HEK293 (cell line): Measurements from ENCODE around the gene GZMH.

Source experiments
- CTCF ChIA-PET: fragments of 350-600 bp; formaldehyde crosslinking; extraction: SDS; loops from one replicate; lab custom pipeline; 2021; ENCODE audit warnings: antibody characterized with exemption; lab: Yijun Ruan, JAX
- POLR2A ChIA-PET: fragments of 300-600 bp; formaldehyde crosslinking; extraction: SDS; loops from one replicate; lab custom pipeline; 2020; ENCODE audit warnings: antibody characterized with exemption, inconsistent platforms; lab: Yijun Ruan, JAX
- H3K27ac ChIP-seq: fragments of 200-500 bp; sonication (Bioruptor generic); 2 replicates; pipeline ENCODE4 v1.5.1; 2014; ENCODE audit warnings: low read depth, low read length, control low read depth, inconsistent platforms; ENCODE audit errors: extremely low read depth
- H3K36me3 ChIP-seq, 2 experiments: fragments of 200-500 bp in 1 of 2; sonication (Bioruptor generic) in 1 of 2; 1 replicate in 1 of 2; 2 replicates in 1 of 2; pipeline ENCODE4 v1.5.1; 2014 to 2017; ENCODE audit warnings: inconsistent platforms in 2 of 2, low read length in 2 of 2; ENCODE audit not compliant: control insufficient read depth in 2 of 2, insufficient read depth in 1 of 2
- H3K4me1 ChIP-seq: fragments of 200-500 bp; sonication (Bioruptor generic); 2 replicates; pipeline ENCODE4 v1.5.1; 2014; ENCODE audit warnings: mild to moderate bottlenecking, low read length, inconsistent platforms; ENCODE audit not compliant: control insufficient read depth, insufficient read depth
- H3K4me3 ChIP-seq: 2 replicates; pipeline ENCODE4 v1.5.1; 2011; ENCODE audit warnings: low read depth, mild to moderate bottlenecking, control low read depth, low read length, moderate library complexity
- H3K9me3 ChIP-seq: fragments of 200-500 bp; sonication (Bioruptor generic); 2 replicates; pipeline ENCODE4 v1.5.1; 2014; ENCODE audit warnings: low read depth, low read length, inconsistent platforms; ENCODE audit not compliant: control insufficient read depth, insufficient read depth
- YY1 ChIP-seq: fragments of 450-650 bp; formaldehyde crosslinking; IDR thresholded peaks from 2 replicates; pipeline ENCODE4 v1.5.1; 2018; ENCODE audit warnings: missing biosample characterization, missing genetic modification characterization
- ZNF169 ChIP-seq: fragments of 450-650 bp; formaldehyde crosslinking; IDR thresholded peaks from 2 replicates; pipeline ENCODE4 v1.5.1; 2016; ENCODE audit warnings: missing biosample characterization, missing genetic modification characterization
- ZNF174 ChIP-seq: fragments of 450-650 bp; formaldehyde crosslinking; IDR thresholded peaks from 2 replicates; pipeline ENCODE4 v1.5.0; 2017; ENCODE audit warnings: missing biosample characterization, mild to moderate bottlenecking, missing genetic modification characterization
- ZNF560 ChIP-seq: fragments of 450-650 bp; formaldehyde crosslinking; IDR thresholded peaks from 2 replicates; pipeline ENCODE4 v1.5.1; 2017; ENCODE audit warnings: missing biosample characterization, missing genetic modification characterization, borderline replicate concordance
- ZNF670 ChIP-seq: fragments of 450-650 bp; formaldehyde crosslinking; IDR thresholded peaks from 2 replicates; pipeline ENCODE4 v1.5.1; 2016; ENCODE audit warnings: missing biosample characterization, missing genetic modification characterization, low read depth
- ZNF792 ChIP-seq: fragments of 450-650 bp; formaldehyde crosslinking; IDR thresholded peaks from 2 replicates; pipeline ENCODE4 v1.5.1; 2016; ENCODE audit warnings: missing biosample characterization, missing genetic modification characterization
- TF ChIP-seq, protein P1 (sequence below): fragments of 450-650 bp; IDR thresholded peaks from 2 replicates; pipeline ENCODE4 v1.5.1; 2018; ENCODE audit warnings: missing biosample characterization, missing genetic modification characterization
- TF ChIP-seq, protein P2 (sequence below): fragments of 450-650 bp; formaldehyde crosslinking; IDR thresholded peaks from 2 replicates; pipeline ENCODE4 v1.5.1; 2016; ENCODE audit warnings: missing biosample characterization, missing genetic modification characterization
- TF ChIP-seq, protein P3 (sequence below): fragments of 450-650 bp; formaldehyde crosslinking; IDR thresholded peaks from 2 replicates; pipeline ENCODE4 v1.5.1; 2017; ENCODE audit warnings: missing biosample characterization, missing genetic modification characterization
- TF ChIP-seq, protein P4 (sequence below): fragments of 450-650 bp; formaldehyde crosslinking; IDR thresholded peaks from 2 replicates; pipeline ENCODE4 v1.5.1; 2016; ENCODE audit warnings: missing biosample characterization, missing genetic modification characterization
- TF ChIP-seq, protein P5 (sequence below): fragments of 450-650 bp; formaldehyde crosslinking; IDR thresholded peaks from 2 replicates; pipeline ENCODE4 v1.5.1; 2016; ENCODE audit warnings: missing biosample characterization, missing genetic modification characterization

The GZMH gene

DNA sequence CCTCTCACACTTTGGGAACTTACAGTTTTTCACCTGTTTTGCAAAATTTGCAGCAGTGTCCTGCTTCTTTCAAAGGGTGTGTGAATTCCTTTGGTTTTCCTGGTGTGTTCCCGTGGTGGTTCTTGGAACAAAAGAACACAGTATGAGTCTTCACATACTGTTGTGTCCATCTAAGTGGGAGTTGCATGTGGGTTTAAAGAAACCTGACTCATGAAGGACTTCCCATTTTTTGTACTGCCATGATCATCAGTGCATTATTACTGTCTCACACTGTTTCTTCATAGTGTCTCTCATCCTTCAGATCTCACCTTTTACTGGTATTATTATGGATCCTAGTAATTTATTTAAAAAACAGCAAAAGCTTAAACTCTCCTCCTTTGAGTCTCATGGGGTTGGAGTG lies 3.8 kb upstream of the GZMH start (continued):
- TF ChIP-seq, protein P1, sequence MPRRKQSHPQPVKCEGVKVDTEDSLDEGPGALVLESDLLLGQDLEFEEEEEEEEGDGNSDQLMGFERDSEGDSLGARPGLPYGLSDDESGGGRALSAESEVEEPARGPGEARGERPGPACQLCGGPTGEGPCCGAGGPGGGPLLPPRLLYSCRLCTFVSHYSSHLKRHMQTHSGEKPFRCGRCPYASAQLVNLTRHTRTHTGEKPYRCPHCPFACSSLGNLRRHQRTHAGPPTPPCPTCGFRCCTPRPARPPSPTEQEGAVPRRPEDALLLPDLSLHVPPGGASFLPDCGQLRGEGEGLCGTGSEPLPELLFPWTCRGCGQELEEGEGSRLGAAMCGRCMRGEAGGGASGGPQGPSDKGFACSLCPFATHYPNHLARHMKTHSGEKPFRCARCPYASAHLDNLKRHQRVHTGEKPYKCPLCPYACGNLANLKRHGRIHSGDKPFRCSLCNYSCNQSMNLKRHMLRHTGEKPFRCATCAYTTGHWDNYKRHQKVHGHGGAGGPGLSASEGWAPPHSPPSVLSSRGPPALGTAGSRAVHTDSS (tag by site-specific recombination), result no peak

DNA sequence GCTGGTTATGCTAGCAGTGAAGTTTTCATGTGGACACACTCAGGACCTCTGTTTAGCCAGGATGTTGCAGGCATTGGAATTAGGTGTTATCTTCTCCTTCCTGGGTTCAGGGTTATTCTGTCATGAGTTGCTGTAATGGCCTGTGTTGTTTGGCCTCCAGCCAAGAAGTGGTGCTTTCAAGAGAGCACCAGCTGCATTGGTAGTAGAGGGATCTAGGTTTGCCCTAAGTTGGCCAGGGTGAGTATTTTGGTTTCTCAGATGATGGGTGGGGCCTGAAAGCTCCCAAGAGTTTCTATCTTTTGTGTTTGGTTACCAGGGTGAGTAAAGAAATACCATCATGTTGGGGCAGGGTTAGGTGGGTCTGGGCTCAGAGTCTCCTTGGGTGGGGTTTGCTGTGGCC lies 2.7 kb upstream of the GZMH start:
- Histone ChIP-seq H3K27ac (no peak overlapping the region), H3K9me3 (no peaks in the 10 kb centered on the region), H3K4me1 (no peaks in the 10 kb centered on the region), H3K4me3 (no peak overlapping the region), H3K36me3 (no peaks in the 10 kb centered on the region)
- ChIA-PET CTCF (no interaction called here), POLR2A (no interaction called here)
- TF ChIP-seq, protein P2, sequence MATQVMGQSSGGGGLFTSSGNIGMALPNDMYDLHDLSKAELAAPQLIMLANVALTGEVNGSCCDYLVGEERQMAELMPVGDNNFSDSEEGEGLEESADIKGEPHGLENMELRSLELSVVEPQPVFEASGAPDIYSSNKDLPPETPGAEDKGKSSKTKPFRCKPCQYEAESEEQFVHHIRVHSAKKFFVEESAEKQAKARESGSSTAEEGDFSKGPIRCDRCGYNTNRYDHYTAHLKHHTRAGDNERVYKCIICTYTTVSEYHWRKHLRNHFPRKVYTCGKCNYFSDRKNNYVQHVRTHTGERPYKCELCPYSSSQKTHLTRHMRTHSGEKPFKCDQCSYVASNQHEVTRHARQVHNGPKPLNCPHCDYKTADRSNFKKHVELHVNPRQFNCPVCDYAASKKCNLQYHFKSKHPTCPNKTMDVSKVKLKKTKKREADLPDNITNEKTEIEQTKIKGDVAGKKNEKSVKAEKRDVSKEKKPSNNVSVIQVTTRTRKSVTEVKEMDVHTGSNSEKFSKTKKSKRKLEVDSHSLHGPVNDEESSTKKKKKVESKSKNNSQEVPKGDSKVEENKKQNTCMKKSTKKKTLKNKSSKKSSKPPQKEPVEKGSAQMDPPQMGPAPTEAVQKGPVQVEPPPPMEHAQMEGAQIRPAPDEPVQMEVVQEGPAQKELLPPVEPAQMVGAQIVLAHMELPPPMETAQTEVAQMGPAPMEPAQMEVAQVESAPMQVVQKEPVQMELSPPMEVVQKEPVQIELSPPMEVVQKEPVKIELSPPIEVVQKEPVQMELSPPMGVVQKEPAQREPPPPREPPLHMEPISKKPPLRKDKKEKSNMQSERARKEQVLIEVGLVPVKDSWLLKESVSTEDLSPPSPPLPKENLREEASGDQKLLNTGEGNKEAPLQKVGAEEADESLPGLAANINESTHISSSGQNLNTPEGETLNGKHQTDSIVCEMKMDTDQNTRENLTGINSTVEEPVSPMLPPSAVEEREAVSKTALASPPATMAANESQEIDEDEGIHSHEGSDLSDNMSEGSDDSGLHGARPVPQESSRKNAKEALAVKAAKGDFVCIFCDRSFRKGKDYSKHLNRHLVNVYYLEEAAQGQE, result no peak
- TF ChIP-seq ZNF169 (no peak), ZNF670 (tag by site-specific recombination) (no peak), ZNF560 (tag by site-specific recombination) (no peak), ZNF792 (tag by site-specific recombination) (no peak), YY1 (tag by site-specific recombination) (no peak)
- TF ChIP-seq, protein P3, sequence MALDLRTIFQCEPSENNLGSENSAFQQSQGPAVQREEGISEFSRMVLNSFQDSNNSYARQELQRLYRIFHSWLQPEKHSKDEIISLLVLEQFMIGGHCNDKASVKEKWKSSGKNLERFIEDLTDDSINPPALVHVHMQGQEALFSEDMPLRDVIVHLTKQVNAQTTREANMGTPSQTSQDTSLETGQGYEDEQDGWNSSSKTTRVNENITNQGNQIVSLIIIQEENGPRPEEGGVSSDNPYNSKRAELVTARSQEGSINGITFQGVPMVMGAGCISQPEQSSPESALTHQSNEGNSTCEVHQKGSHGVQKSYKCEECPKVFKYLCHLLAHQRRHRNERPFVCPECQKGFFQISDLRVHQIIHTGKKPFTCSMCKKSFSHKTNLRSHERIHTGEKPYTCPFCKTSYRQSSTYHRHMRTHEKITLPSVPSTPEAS (tag by site-specific recombination), result no peak
- TF ChIP-seq, protein P4, sequence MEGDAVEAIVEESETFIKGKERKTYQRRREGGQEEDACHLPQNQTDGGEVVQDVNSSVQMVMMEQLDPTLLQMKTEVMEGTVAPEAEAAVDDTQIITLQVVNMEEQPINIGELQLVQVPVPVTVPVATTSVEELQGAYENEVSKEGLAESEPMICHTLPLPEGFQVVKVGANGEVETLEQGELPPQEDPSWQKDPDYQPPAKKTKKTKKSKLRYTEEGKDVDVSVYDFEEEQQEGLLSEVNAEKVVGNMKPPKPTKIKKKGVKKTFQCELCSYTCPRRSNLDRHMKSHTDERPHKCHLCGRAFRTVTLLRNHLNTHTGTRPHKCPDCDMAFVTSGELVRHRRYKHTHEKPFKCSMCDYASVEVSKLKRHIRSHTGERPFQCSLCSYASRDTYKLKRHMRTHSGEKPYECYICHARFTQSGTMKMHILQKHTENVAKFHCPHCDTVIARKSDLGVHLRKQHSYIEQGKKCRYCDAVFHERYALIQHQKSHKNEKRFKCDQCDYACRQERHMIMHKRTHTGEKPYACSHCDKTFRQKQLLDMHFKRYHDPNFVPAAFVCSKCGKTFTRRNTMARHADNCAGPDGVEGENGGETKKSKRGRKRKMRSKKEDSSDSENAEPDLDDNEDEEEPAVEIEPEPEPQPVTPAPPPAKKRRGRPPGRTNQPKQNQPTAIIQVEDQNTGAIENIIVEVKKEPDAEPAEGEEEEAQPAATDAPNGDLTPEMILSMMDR (tag by site-specific recombination), result no peak
- TF ChIP-seq, protein P5, sequence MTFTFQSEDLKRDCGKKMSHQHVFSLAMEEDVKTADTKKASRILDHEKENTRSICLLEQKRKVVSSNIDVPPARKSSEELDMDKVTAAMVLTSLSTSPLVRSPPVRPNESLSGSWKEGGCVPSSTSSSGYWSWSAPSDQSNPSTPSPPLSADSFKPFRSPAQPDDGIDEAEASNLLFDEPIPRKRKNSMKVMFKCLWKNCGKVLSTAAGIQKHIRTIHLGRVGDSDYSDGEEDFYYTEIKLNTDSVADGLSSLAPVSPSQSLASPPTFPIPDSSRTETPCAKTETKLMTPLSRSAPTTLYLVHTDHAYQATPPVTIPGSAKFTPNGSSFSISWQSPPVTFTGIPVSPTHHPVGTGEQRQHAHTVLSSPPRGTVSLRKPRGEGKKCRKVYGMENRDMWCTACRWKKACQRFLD (tag by site-specific recombination), result no peak

DNA sequence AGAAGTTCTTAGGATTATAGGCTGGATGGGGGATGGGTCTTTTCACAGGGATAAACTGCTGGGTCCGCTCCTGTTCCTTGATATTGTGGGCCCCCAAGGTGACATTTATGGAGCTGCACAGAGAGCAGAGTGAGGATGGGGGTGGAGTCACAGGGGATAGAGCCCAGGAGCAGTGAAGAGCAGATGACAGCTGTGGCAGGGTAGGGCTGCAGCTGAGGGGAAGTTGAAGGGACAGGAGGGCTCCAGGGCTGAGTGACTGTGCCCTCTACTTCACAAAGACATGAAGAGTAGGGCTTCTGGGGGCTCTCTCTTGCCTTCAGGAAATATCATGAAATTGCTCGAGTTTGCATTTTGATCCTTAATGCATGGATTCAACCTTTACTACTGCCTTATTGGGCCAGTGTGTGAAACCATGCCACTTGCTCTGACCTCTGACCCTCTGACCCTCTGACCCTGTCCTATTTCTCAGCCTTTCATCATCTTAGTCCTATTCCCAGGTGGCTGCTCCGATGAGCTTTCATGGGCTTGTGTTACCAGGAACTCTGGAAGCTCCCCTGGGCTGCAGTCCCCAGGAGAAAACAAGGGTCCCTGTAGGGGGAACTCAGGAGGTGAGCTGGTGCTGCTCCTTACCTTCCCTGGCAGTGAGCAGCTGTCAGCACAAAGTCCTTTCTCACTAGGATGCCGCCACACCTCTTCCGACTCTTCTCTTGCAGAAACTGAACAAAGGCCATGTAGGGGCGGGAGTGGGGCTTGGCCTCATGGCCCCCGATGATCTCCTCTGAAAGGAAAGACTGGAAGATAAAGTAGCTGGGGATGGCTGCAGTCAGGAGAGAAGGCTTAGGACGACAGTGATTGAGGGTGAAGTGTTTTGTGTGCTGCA lies 1.6 kb downstream of the GZMH start:
- ChIA-PET POLR2A (no interaction called here), CTCF (interaction anchor here (0.6 to 1.2 kb wide), 3 partner anchors 103 to 276 kb away, joined by 3 to 4 read pairs (median 4); no protein-coding TSS in a partner anchor)
- Histone ChIP-seq H3K9me3 (no peaks in the 10 kb centered on the region), H3K27ac (no peak overlapping the region), H3K4me1 (no peaks in the 10 kb centered on the region), H3K4me3 (no peak overlapping the region), H3K36me3 (no peaks in the 10 kb centered on the region)
- TF ChIP-seq ZNF174 (tag by site-specific recombination), result no peak
